WTC11 (cell line): ENCODE measurements around the gene GOLGA6L22.
"Not testable (repeated sequence)": the region's sequence is repeated elsewhere in the genome, so short reads cannot be mapped to it uniquely, and the experiment has no call there.

Source experiments
- TP53 ChIP-seq: sonication (generic); formaldehyde crosslinking; IDR thresholded peaks from 2 replicates; pipeline ENCODE4 v1.8.1; 2023; ENCODE audit warnings: mild to moderate bottlenecking, missing genetic modification reagents
- ZSCAN18 ChIP-seq: fragments of 250-450 bp; sonication (Bioruptor Pico); IDR thresholded peaks from 2 replicates; pipeline ENCODE4 v2.1.2; 2022; ENCODE audit warnings: mild to moderate bottlenecking, moderate library complexity

- TF ChIP-seq TP53, ZSCAN18 (CRISPR knock-in tag): not testable (repeated sequence)
Measured at GRCh38 chr15:22494490-22495113, 35.9 kb downstream of the GOLGA6L22 start.
